WERI-Rb-1 (cell line): ENCODE results near the gene CNR2.

Source experiments
- DNase-seq: peaks from one replicate; pipeline ENCODE4 v3.0.0-alpha.2; 2020
- H3K27ac ChIP-seq: fragments of 250-450 bp; sonication (Bioruptor Pico); 2 replicates; pipeline ENCODE4 v1.5.1; 2020; ENCODE audit warnings: mild to moderate bottlenecking, moderate library complexity
- H3K27me3 ChIP-seq: fragments of 250-450 bp; sonication (Bioruptor Pico); 2 replicates; pipeline ENCODE4 v1.5.1; 2021; ENCODE audit warnings: mild to moderate bottlenecking, low read depth, moderate library complexity; ENCODE audit not compliant: insufficient read depth, severe bottlenecking
- H3K36me3 ChIP-seq: fragments of 250-450 bp; sonication (Bioruptor Pico); 2 replicates; pipeline ENCODE4 v1.5.1; 2020; ENCODE audit warnings: mild to moderate bottlenecking, moderate library complexity
- H3K4me3 ChIP-seq: 2 replicates; pipeline ENCODE4 v1.5.1; 2011; ENCODE audit warnings: low read depth, mild to moderate bottlenecking, control low read depth, low read length
- H3K9me3 ChIP-seq: fragments of 250-450 bp; sonication (Bioruptor Pico); 2 replicates; pipeline ENCODE4 v1.5.1; 2021; ENCODE audit warnings: mild to moderate bottlenecking, moderate library complexity; ENCODE audit not compliant: severe bottlenecking
- CTCF ChIP-seq: IDR thresholded peaks from 2 replicates; pipeline ENCODE4 v1.5.1; 2011; ENCODE audit warnings: low read depth, mild to moderate bottlenecking, control low read depth, inconsistent platforms, low read length

The CNR2 gene

GRCh38 chr1:23869051-23869450, 44.1 kb downstream of the CNR2 start:
- DNase-seq, result no peak
- H3K36me3 ChIP-seq, result peaks cover 11% of the 10 kb centered on the region
- no peak overlapping the region for H3K4me3 ChIP-seq
- no peaks in the 10 kb centered on the region for H3K27me3 ChIP-seq
- no peak for TF ChIP-seq CTCF
- no peaks in the 10 kb centered on the region for H3K9me3 ChIP-seq
- H3K27ac ChIP-seq, result no peak overlapping the region

DNA sequence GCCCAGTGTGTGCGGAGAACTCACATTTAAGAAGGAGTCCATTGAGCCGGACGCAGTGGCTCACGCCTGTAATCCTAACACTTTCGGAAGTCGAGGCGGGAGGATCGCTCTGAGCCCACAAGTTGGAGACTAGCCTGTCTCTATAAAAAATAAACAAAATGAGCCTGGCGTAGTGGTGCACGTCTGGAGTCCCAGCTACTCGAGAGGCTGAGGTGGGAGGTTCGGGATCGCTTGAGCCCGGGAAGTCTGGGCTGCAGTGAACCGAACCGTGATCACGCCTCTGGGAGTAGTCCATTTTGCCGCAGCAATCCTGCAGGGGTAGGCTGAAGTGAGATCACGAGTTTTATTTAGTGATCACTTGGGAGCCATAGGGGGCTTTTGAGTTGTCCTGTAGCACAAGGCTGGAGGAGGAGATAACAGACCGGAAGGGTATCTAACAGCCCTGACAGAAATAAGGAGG, 44.6 kb downstream of the CNR2 start:
- H3K4me3 ChIP-seq, result no peak overlapping the region
- H3K27ac ChIP-seq, result no peak overlapping the region
- no peak for DNase-seq
- H3K36me3 ChIP-seq, result peaks cover 11% of the 10 kb centered on the region
- no peaks in the 10 kb centered on the region for H3K9me3 ChIP-seq
- no peak for TF ChIP-seq CTCF
- no peaks in the 10 kb centered on the region for H3K27me3 ChIP-seq

DNA sequence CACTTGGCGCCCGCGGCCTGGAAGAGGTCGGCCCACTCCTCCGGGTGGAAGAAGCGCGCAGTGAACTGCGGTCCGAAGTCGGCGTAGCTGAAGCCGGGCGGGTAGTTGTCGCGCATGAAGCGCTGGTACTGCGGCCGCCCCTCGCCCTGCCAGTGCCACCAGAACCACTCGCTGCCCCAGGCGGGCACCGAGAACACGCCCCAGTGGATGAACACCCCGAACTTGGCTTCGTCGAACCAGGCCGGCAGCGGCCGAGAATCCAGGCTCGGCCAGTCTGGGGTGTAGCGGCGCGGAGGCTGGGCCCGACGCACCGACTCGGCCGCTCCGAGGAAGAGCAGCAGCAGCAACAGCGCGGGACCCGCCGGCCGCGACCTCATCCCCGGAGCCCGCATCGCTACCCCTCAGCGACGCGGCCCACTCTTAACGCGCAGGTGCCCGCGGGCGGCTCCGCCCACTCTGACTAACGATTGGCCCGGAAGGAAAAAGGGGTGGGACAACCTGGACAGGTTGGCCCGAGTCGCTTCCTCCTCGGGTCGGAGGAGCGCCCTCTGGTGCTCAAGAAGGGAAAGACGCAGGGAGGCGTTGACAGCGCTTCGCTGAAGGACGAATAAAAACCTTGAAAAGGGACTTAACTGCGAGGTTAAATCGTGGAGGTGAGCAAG, 45.1 kb downstream of the CNR2 start, which contains the start of gene FUCA1:
Gene FUCA1 (minus strand): TSS at position 396 of the 662 bp plus-strand sequence. CDS start 4 bp downstream, at position 392.
- no peaks in the 10 kb centered on the region for H3K27me3 ChIP-seq
- H3K36me3 ChIP-seq, result peaks cover 11% of the 10 kb centered on the region
- DNase-seq, result peak; percentile 96
- H3K9me3 ChIP-seq, result no peaks in the 10 kb centered on the region
- peak within 1 kb of the TSS; percentile 71 for H3K4me3 ChIP-seq
- no peak within 1 kb of the TSS for H3K27ac ChIP-seq
- TF ChIP-seq CTCF, result peak; percentile 91

GRCh38 chr1:23867542-23867894, 45.6 kb downstream of the CNR2 start:
- Histone ChIP-seq H3K27me3 (no peaks in the 10 kb centered on the region), H3K27ac (no peak overlapping the region), H3K4me3 (peak overlapping the region; percentile 71), H3K36me3 (peaks cover 11% of the 10 kb centered on the region), H3K9me3 (no peaks in the 10 kb centered on the region)
- TF ChIP-seq CTCF, result no peak
- DNase-seq, result no peak

- no peak overlapping the region for H3K27ac ChIP-seq
- no peak for TF ChIP-seq CTCF
- H3K4me3 ChIP-seq, result no peak overlapping the region
- no peaks in the 10 kb centered on the region for H3K9me3 ChIP-seq
- no peaks in the 10 kb centered on the region for H3K27me3 ChIP-seq
- H3K36me3 ChIP-seq, result peaks cover 21% of the 10 kb centered on the region
- DNase-seq, result no peak
Observed at GRCh38 chr1:23865543-23865930, 47.6 kb downstream of the CNR2 start.
